Left ventricle myocardium inferior (tissue), 1 donor: ENCODE data around the gene FGF16. TPM values are rescaled to one million over a fixed set of nuclear protein-coding genes. Genes with fewer than 3 reads are reported as not detected.
"Not testable (repeated sequence)": the region's sequence is repeated elsewhere in the genome, so short reads cannot be mapped to it uniquely, and the experiment has no call there.

ENCODE experiments used
- DNase-seq: peaks from one replicate; pipeline ENCODE4 v3.0.0-alpha.2; 2020
- H3K27ac ChIP-seq: fragments of 200-600 bp; replicated peaks from 2 replicates; pipeline ENCODE4 v1.8.0; 2021
- H3K27me3 ChIP-seq: fragments of 200-600 bp; 2 replicates; pipeline ENCODE4 v1.8.0; 2021; ENCODE audit warnings: low read depth
- H3K36me3 ChIP-seq: fragments of 200-600 bp; 2 replicates; pipeline ENCODE4 v1.8.0; 2021
- H3K4me1 ChIP-seq: fragments of 200-600 bp; 2 replicates; pipeline ENCODE4 v1.8.0; 2021
- H3K4me3 ChIP-seq: fragments of 200-600 bp; 2 replicates; pipeline ENCODE4 v1.8.0; 2021; ENCODE audit warnings: mild to moderate bottlenecking, moderate library complexity
- H3K9me3 ChIP-seq: fragments of 200-600 bp; replicated peaks from 2 replicates; pipeline ENCODE4 v1.8.0; 2021
- CTCF ChIP-seq: fragments of 200-600 bp; IDR thresholded peaks from 2 replicates; pipeline ENCODE4 v1.8.0; 2021; ENCODE audit warnings: antibody characterized with exemption, mild to moderate bottlenecking, borderline replicate concordance
- intact Hi-C: fragments of 100-400 bp; cut with micrococcal nuclease; formaldehyde crosslinking; loops from one replicate; pipeline ENCODE4 v1.11.0; 2022
- total RNA-seq: library from RNA; stranded (reverse); fragmentation: NEBNext Ultra II Directional; extraction: Animal tissue kit (Norgen Biotek cat#: 25700); gene quantifications from one replicate; pipeline ENCODE4 v1.2.1, GENCODE V29; 2021
- donor health status: DM: no; HTN: yes; CAD: no; lungs with severe emphysema.

The FGF16 gene
- total RNA-seq, 1 donor from 2014 or later = 0.14 TPM

- intact Hi-C loops = no loop called here
- DNase-seq = no peak
- Histone ChIP-seq H3K27me3 (no peaks in the 10 kb centered on the region), H3K9me3 (no peaks in the 10 kb centered on the region), H3K4me1 (no peaks in the 10 kb centered on the region), H3K4me3 (no peak overlapping the region), H3K36me3 (no peaks in the 10 kb centered on the region), H3K27ac (peak overlapping the region; percentile 33)
- no peak for TF ChIP-seq CTCF
Measured at GRCh38 chrX:77455437-77455836, 8.2 kb downstream of the FGF16 start.

- Histone ChIP-seq H3K27me3 (no peaks in the 10 kb centered on the region), H3K4me1 (no peaks in the 10 kb centered on the region), H3K36me3 (no peaks in the 10 kb centered on the region), H3K4me3 (no peak overlapping the region), H3K9me3 (no peaks in the 10 kb centered on the region), H3K27ac (no peak overlapping the region)
- DNase-seq = no peak
- no peak for TF ChIP-seq CTCF
- intact Hi-C loops = no loop called here
Measured at GRCh38 chrX:77484045-77484444, 36.9 kb downstream of the FGF16 start.

- Histone ChIP-seq H3K4me1 (no peaks in the 10 kb centered on the region), H3K36me3 (no peaks in the 10 kb centered on the region), H3K27me3 (no peaks in the 10 kb centered on the region), H3K27ac (no peak overlapping the region), H3K9me3 (no peaks in the 10 kb centered on the region), H3K4me3 (no peak overlapping the region)
- no peak for TF ChIP-seq CTCF
- intact Hi-C loops = no loop called here
- DNase-seq = no peak
Measured at GRCh38 chrX:77493677-77494553, 46.7 kb downstream of the FGF16 start.

- H3K4me3 ChIP-seq, H3K27me3 ChIP-seq, H3K4me1 ChIP-seq, intact Hi-C loops, H3K9me3 ChIP-seq, H3K36me3 ChIP-seq, DNase-seq, H3K27ac ChIP-seq: not testable (repeated sequence)
Measured at GRCh38 chrX:77500164-77500563, 53.0 kb downstream of the FGF16 start.

GRCh38 chrX:77502951-77503525 lies 55.8 kb downstream of the FGF16 start:
- Histone ChIP-seq H3K27me3 (no peaks in the 10 kb centered on the region), H3K4me3 (no peak overlapping the region), H3K4me1 (peaks cover 2% of the 10 kb centered on the region), H3K27ac (no peak overlapping the region), H3K9me3 (no peaks in the 10 kb centered on the region), H3K36me3 (peaks cover 2% of the 10 kb centered on the region)
- intact Hi-C loops = no loop called here
- DNase-seq = no peak
- no peak for TF ChIP-seq CTCF

GRCh38 chrX:77505227-77505626 lies 58.0 kb downstream of the FGF16 start:
- no peak for DNase-seq
- peaks cover 14% of the 10 kb centered on the region for H3K36me3 ChIP-seq
- H3K4me1 ChIP-seq = peaks cover 2% of the 10 kb centered on the region
- intact Hi-C loops = no loop called here
- no peaks in the 10 kb centered on the region for H3K9me3 ChIP-seq
- TF ChIP-seq CTCF = no peak
- no peak overlapping the region for H3K4me3 ChIP-seq
- H3K27ac ChIP-seq = peak overlapping the region; percentile 46
- H3K27me3 ChIP-seq = no peaks in the 10 kb centered on the region
